ENCODE data around the gene PLXNC1.

PLXNC1 gene

DNA sequence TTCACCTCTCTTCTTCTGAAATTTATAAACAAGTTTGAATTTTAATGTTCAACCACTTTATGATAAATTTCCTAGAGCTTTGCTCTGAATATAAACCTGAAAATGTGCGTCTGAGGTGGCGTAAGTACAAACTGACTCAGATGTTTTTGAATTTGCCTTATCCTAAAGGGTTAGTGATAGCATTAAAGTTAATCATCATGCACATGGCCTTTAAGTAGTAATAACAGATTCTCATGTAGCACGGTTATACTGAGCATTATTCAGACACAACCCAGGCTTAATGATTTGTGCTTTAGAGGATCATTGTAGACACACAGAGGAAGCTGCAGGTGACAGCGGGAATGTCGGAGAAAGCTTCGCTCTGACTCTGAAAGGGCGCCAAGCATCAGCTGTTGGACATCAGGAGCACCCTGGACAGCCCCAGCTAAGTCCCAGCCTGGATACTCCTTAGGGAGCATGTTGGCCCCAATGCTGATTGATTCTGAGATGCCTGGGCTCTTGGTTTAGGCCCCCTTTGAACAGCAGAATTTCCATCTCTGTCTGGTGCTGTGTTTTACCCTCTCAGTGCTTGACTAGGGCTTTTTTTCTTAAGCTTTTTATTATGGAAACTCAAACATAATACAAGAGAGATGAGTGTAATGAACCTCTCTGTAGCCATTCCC lies 91.1 kb downstream of the PLXNC1 start:
- no peak overlapping the region for H3K9ac ChIP-seq
- no peak overlapping the region for H3K4me2 ChIP-seq
- no peaks in the 10 kb centered on the region for H3K27me3 ChIP-seq (ENCODE audit: insufficient read depth, low read depth)

DNA sequence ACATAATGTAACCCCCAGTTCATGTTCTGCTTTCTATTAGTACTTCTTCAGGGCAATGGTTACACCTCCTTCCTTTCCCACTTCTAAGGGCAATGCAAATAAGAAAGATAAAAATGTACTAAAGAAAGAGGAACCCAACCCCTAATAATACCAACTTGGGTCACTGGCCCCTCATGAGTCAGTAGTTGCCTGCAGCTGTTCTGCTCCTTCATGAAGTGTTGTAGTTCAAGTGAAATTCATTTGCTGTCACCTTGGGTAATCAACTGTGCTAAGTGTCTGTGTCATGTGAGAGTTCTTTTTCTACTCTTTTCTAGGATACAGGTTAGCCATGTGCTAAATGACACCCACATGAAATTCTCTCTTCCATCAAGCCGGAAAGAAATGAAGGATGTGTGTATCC lies 91.8 kb downstream of the PLXNC1 start:
- Histone ChIP-seq H4K20me1 (ENCODE audit: insufficient read depth) (no peaks in the 10 kb centered on the region), H3K27me3 (ENCODE audit: insufficient read depth, low read depth) (no peaks in the 10 kb centered on the region), H3K4me2 (no peak overlapping the region), H3K36me3 (ENCODE audit: insufficient read depth) (no peaks in the 10 kb centered on the region), H3K4me3 (IDR thresholded peaks at IDR 0.05; ENCODE audit: insufficient read depth, low read depth, low read length) (no peak overlapping the region), H3K79me2 (ENCODE audit: insufficient read depth, low read depth) (no peaks in the 10 kb centered on the region), H3K4me1 (ENCODE audit: low read depth, poor library complexity, severe bottlenecking) (peaks cover 4% of the 10 kb centered on the region), H2AFZ (ENCODE audit: low read depth) (no peak overlapping the region), H3K9ac (no peak overlapping the region), H3K27ac (no peak overlapping the region)
- TF ChIP-seq, protein P1, sequence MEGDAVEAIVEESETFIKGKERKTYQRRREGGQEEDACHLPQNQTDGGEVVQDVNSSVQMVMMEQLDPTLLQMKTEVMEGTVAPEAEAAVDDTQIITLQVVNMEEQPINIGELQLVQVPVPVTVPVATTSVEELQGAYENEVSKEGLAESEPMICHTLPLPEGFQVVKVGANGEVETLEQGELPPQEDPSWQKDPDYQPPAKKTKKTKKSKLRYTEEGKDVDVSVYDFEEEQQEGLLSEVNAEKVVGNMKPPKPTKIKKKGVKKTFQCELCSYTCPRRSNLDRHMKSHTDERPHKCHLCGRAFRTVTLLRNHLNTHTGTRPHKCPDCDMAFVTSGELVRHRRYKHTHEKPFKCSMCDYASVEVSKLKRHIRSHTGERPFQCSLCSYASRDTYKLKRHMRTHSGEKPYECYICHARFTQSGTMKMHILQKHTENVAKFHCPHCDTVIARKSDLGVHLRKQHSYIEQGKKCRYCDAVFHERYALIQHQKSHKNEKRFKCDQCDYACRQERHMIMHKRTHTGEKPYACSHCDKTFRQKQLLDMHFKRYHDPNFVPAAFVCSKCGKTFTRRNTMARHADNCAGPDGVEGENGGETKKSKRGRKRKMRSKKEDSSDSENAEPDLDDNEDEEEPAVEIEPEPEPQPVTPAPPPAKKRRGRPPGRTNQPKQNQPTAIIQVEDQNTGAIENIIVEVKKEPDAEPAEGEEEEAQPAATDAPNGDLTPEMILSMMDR (conservative IDR thresholded peaks at IDR 0.05; ENCODE audit: low read depth, low read length) = no peak

More for the DNA sequence above, 91.1 kb downstream of the PLXNC1 start:
- no peak overlapping the region for H3K4me3 ChIP-seq (IDR thresholded peaks at IDR 0.05; ENCODE audit: insufficient read depth, low read depth, low read length)
- TF ChIP-seq, protein P1 (conservative IDR thresholded peaks at IDR 0.05; ENCODE audit: low read depth, low read length) = no peak
- no peaks in the 10 kb centered on the region for H4K20me1 ChIP-seq (ENCODE audit: insufficient read depth)
- H2AFZ ChIP-seq (ENCODE audit: low read depth) = no peak overlapping the region
- H3K36me3 ChIP-seq (ENCODE audit: insufficient read depth) = no peaks in the 10 kb centered on the region
- H3K4me1 ChIP-seq (ENCODE audit: low read depth, poor library complexity, severe bottlenecking) = peaks cover under 1% of the 10 kb centered on the region
- no peaks in the 10 kb centered on the region for H3K79me2 ChIP-seq (ENCODE audit: insufficient read depth, low read depth)
- H3K27ac ChIP-seq = no peak overlapping the region

DNA sequence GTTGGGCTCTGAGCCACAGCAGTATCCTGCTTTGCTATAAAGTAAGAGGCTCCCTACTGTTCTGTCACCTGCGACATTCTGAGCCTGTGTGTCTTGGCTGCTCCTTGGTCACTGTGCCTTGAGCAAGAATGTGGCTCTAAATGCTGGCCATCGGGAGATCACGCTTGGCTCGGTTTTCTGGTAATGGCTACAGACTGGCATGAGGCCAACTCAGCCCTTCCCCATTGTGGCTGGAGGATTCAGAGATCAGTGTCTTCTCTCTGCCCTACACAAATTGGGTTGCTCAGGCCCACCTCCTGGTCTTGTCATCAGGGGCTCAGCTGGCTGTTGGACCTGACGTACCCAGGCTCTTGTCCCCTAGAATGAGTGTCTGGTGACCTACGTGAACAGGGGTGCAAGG lies 94.5 kb downstream of the PLXNC1 start:
- TF ChIP-seq, protein P1 (conservative IDR thresholded peaks at IDR 0.05; ENCODE audit: low read depth, low read length) = no peak
- Histone ChIP-seq H3K27me3 (ENCODE audit: insufficient read depth, low read depth) (no peaks in the 10 kb centered on the region), H3K4me2 (no peak overlapping the region), H4K20me1 (ENCODE audit: insufficient read depth) (no peaks in the 10 kb centered on the region), H2AFZ (ENCODE audit: low read depth) (no peak overlapping the region), H3K36me3 (ENCODE audit: insufficient read depth) (no peaks in the 10 kb centered on the region), H3K27ac (no peak overlapping the region), H3K4me1 (ENCODE audit: low read depth, poor library complexity, severe bottlenecking) (peaks cover 4% of the 10 kb centered on the region), H3K9ac (no peak overlapping the region), H3K79me2 (ENCODE audit: insufficient read depth, low read depth) (no peaks in the 10 kb centered on the region), H3K4me3 (IDR thresholded peaks at IDR 0.05; ENCODE audit: insufficient read depth, low read depth, low read length) (no peak overlapping the region)

DNA sequence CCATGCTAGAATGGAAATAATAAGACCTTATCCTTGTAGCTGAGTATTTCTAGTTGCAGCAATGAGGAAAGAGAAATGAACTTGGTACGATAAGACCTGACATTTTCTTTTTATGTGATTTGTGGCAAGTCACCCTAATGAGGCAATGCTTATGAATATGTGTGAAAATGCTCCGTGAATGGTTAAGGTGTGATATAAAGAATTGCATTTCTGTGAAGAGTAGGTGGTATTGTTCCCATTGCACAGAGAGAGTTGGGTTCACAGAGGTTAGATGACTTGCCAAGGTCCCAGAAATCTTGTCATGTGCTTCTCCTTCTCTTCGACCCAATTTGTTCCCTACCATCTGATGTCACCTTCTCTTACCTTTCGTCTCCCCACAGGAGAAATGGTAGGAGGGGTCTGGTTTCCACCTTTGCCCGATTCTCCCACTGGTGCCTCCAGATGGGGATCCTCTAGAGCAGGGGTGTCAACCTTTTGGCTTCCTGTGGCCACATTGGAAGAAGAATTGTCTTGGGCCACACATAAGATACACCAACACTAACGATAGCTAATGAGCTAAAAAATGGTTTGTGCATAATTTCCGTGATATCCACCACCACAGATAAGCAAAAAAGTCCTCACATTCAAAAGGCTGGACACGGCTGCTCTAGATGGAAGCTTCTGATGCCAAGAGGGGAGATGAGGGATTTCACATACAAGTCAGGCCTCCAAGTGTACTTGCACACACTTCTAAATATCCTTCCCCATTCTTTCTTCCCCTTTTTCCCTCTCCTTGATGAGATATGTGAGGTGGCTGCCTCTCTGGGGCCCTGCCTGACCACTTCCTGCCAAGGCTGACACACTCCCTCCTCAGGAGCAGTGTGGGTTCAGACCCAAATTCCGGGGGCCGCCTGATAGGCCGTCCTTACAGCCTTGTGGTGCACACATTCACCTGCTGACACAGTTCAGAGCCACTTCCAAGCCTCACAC lies 96.1 kb downstream of the PLXNC1 start:
- Histone ChIP-seq H3K79me2 (ENCODE audit: insufficient read depth, low read depth) (no peaks in the 10 kb centered on the region), H3K27ac (no peak overlapping the region), H3K27me3 (ENCODE audit: insufficient read depth, low read depth) (no peaks in the 10 kb centered on the region), H3K4me3 (IDR thresholded peaks at IDR 0.05; ENCODE audit: insufficient read depth, low read depth, low read length) (no peak overlapping the region), H4K20me1 (ENCODE audit: insufficient read depth) (no peaks in the 10 kb centered on the region), H2AFZ (ENCODE audit: low read depth) (no peak overlapping the region), H3K36me3 (ENCODE audit: insufficient read depth) (no peaks in the 10 kb centered on the region), H3K4me1 (ENCODE audit: low read depth, poor library complexity, severe bottlenecking) (peaks cover 4% of the 10 kb centered on the region), H3K4me2 (no peak overlapping the region), H3K9ac (no peak overlapping the region)
- TF ChIP-seq, protein P1 (conservative IDR thresholded peaks at IDR 0.05; ENCODE audit: low read depth, low read length) = no peak
